Measurements from ENCODE around the gene E2F7.
"Not testable (repeated sequence)": the region's sequence is repeated elsewhere in the genome, so short reads cannot be mapped to it uniquely, and the experiment has no call there.

Gene E2F7

GRCh38 chr12:77065361-77066204 lies at the start of gene E2F7:
E2F7 (minus strand) TSS chr12:77065569; CDS start chr12:77064635, 934 bp downstream.
- DNase-seq: peak; percentile 87

GRCh38 chr12:77113971-77114370 lies 48.6 kb upstream of the E2F7 start:
- DNase-seq: no peak

- no peak for DNase-seq
Measured at GRCh38 chr12:77108707-77109106, 43.3 kb upstream of the E2F7 start.

- no peak for DNase-seq
Measured at GRCh38 chr12:77107121-77107520, 41.8 kb upstream of the E2F7 start.

- DNase-seq: no peak
Measured at GRCh38 chr12:77104792-77105191, 39.4 kb upstream of the E2F7 start.

- no peak for DNase-seq
Measured at GRCh38 chr12:77104286-77104685, 38.9 kb upstream of the E2F7 start.

- no peak for DNase-seq
Measured at GRCh38 chr12:77102691-77103090, 37.3 kb upstream of the E2F7 start.

GRCh38 chr12:77102123-77102522 lies 36.8 kb upstream of the E2F7 start:
- DNase-seq: no peak

- DNase-seq: no peak
Measured at GRCh38 chr12:77099799-77100198, 34.4 kb upstream of the E2F7 start.

GRCh38 chr12:77097846-77098245 lies 32.5 kb upstream of the E2F7 start:
- DNase-seq: no peak

GRCh38 chr12:77092227-77092626 lies 26.9 kb upstream of the E2F7 start:
- DNase-seq: not testable (repeated sequence)

- no peak for DNase-seq
Measured at GRCh38 chr12:77089686-77090220, 24.4 kb upstream of the E2F7 start.

GRCh38 chr12:77087427-77087826 lies 22.1 kb upstream of the E2F7 start:
- no peak for DNase-seq

GRCh38 chr12:77082021-77082420 lies 16.7 kb upstream of the E2F7 start:
- DNase-seq: no peak

GRCh38 chr12:77079631-77080030 lies 14.3 kb upstream of the E2F7 start:
- DNase-seq: no peak

- no peak for DNase-seq
Measured at GRCh38 chr12:77078231-77078630, 12.9 kb upstream of the E2F7 start.

GRCh38 chr12:77076886-77077285 lies 11.5 kb upstream of the E2F7 start:
- no peak for DNase-seq

- DNase-seq: not testable (repeated sequence)
Measured at GRCh38 chr12:77073894-77074293, 8.5 kb upstream of the E2F7 start.

GRCh38 chr12:77072833-77073495 lies 7.6 kb upstream of the E2F7 start:
- no peak for DNase-seq

- DNase-seq: no peak
Measured at GRCh38 chr12:77070800-77071449, 5.6 kb upstream of the E2F7 start.

- DNase-seq: no peak
Measured at GRCh38 chr12:77070382-77070781, 5.0 kb upstream of the E2F7 start.

- peak; percentile 3 for DNase-seq
Measured at GRCh38 chr12:77064896-77065360, 441 bp downstream of the E2F7 start.

GRCh38 chr12:77062846-77063461 lies 2.4 kb downstream of the E2F7 start:
- no peak for DNase-seq

Data from CD4-positive, alpha-beta T cell treated with Interleukin-21 for 1 hour (primary cell).